ENCODE measurements around the gene POLH. TPM values are rescaled to one million over a fixed set of nuclear protein-coding genes. Genes with fewer than 3 reads are reported as not detected.

POLH gene
- total and polyA plus RNA-seq, 2 donors (not counting 3 experiments of a cell fraction or from before 2014, with no cell fraction given), result 9.3 to 36.6 TPM

GRCh38 chr6:43657221-43657802, 81.3 kb downstream of the POLH start:
- ChIA-PET CTCF (interaction anchor here (1.0 to 1.5 kb wide), 2 partner anchors 10 to 12 kb away, joined by 4 to 13 read pairs; no protein-coding TSS in a partner anchor), POLR2A (interaction anchor here (0.6 kb wide), 1 partner anchor 532 kb away, joined by 3 read pairs; no protein-coding TSS in a partner anchor)
- H3K9me3 ChIP-seq (replicated peaks; ENCODE audit: control insufficient read depth, insufficient read depth, low read length), result no peaks in the 10 kb centered on the region
- no peaks in the 10 kb centered on the region for H3K9me1 ChIP-seq (replicated peaks; ENCODE audit: control insufficient read depth, extremely low read depth, insufficient read depth, low read length)
- intact Hi-C loops (cut with micrococcal nuclease), result no loop called here
- no peaks in the 10 kb centered on the region for H3K79me2 ChIP-seq (ENCODE audit: control insufficient read depth, insufficient read depth, low read length)
- dilution Hi-C loops (cut with MboI; ENCODE audit: extremely low pct_ligation_motif_present, low sequenced_read_pairs), result no loop called here
- no peak overlapping the region for H2AFZ ChIP-seq (ENCODE audit: low read depth, low read length)
- no TSS peak for BruUV-seq (replicated peaks)
- TF ChIP-seq FOS (IDR thresholded peaks at IDR 0.05; ENCODE audit: borderline replicate concordance, insufficient read depth, low read length) (no peak), MYC (IDR thresholded peaks at IDR 0.05; ENCODE audit: low read depth, low read length) (no peak), GATA2 (IDR thresholded peaks at IDR 0.05; ENCODE audit: insufficient read depth, insufficient read length, low read depth, low read length) (no peak), EZH2 (IDR thresholded peaks at IDR 0.05; ENCODE audit: borderline replicate concordance, low read depth, low read length, severe bottlenecking) (no peak), POLR2AphosphoS5 (IDR thresholded peaks at IDR 0.05; ENCODE audit: insufficient read depth, low read depth, low read length) (no peak), JUN (IDR thresholded peaks at IDR 0.05; ENCODE audit: borderline replicate concordance, insufficient read depth, insufficient read length, low read depth) (no peak), POLR2A (IDR thresholded peaks at IDR 0.05; ENCODE audit: low read depth, low read length) (no peak)
- TF ChIP-seq, protein P1, sequence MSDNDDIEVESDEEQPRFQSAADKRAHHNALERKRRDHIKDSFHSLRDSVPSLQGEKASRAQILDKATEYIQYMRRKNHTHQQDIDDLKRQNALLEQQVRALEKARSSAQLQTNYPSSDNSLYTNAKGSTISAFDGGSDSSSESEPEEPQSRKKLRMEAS (IDR thresholded peaks at IDR 0.05; ENCODE audit: insufficient read depth, insufficient read length), result no peak
- TF ChIP-seq, protein P2, sequence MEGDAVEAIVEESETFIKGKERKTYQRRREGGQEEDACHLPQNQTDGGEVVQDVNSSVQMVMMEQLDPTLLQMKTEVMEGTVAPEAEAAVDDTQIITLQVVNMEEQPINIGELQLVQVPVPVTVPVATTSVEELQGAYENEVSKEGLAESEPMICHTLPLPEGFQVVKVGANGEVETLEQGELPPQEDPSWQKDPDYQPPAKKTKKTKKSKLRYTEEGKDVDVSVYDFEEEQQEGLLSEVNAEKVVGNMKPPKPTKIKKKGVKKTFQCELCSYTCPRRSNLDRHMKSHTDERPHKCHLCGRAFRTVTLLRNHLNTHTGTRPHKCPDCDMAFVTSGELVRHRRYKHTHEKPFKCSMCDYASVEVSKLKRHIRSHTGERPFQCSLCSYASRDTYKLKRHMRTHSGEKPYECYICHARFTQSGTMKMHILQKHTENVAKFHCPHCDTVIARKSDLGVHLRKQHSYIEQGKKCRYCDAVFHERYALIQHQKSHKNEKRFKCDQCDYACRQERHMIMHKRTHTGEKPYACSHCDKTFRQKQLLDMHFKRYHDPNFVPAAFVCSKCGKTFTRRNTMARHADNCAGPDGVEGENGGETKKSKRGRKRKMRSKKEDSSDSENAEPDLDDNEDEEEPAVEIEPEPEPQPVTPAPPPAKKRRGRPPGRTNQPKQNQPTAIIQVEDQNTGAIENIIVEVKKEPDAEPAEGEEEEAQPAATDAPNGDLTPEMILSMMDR (IDR thresholded peaks at IDR 0.05; ENCODE audit: extremely low read depth in 1 of 2, insufficient read depth in 1 of 2, low read depth in 1 of 2, low read length in 2 of 2), result no peak
- no peak overlapping the region for H3K9ac ChIP-seq (replicated peaks; ENCODE audit: extremely low read depth, insufficient read depth, low read length)
- no peaks in the 10 kb centered on the region for H3K27me3 ChIP-seq (ENCODE audit: control insufficient read depth in 2 of 2, insufficient read depth in 2 of 2, low read length in 2 of 2)
- H3K4me2 ChIP-seq (ENCODE audit: insufficient read depth, low read length), result no peak overlapping the region
- no peak overlapping the region for H3K27ac ChIP-seq (ENCODE audit: insufficient read depth, low read depth, low read length)
- H3K4me3 ChIP-seq (replicated peaks in 1 of 3; ENCODE audit: insufficient read depth in 1 of 3, low read depth in 1 of 3, low read length in 3 of 3), result no peak overlapping the region
- FAIRE-seq (no peak), DNase-seq (ENCODE audit: low read depth, low spot score) (no peak)
- no peaks in the 10 kb centered on the region for H3K36me3 ChIP-seq (ENCODE audit: control insufficient read depth in 2 of 2, extremely low read depth in 1 of 2, insufficient read depth in 2 of 2, low read length in 2 of 2)
- no peaks in the 10 kb centered on the region for H3K4me1 ChIP-seq (ENCODE audit: control insufficient read depth, extremely low read depth, insufficient read depth, low read length)
- H4K20me1 ChIP-seq (replicated peaks; ENCODE audit: control insufficient read depth, extremely low read depth, insufficient read depth, low read length), result no peaks in the 10 kb centered on the region
